ENCODE results near the gene ACSM4. TPM values are rescaled to one million over a fixed set of nuclear protein-coding genes. Genes with fewer than 3 reads are reported as not detected.

Gene ACSM4
- total RNA-seq = not detected

GRCh38 chr12:7303772-7304171 lies at the start of gene ACSM4:
Gene ACSM4 (plus strand): TSS chr12:7304072. CDS start chr12:7304332, 260 bp downstream.
- no peaks in the 10 kb centered on the region for H3K36me3 ChIP-seq
- H3K9me3 ChIP-seq = no peaks in the 10 kb centered on the region
- TF ChIP-seq POLR2A (IDR thresholded peaks at IDR 0.05) (no peak), CTCF (IDR thresholded peaks at IDR 0.05) (no peak)
- H3K4me3 ChIP-seq = no peak within 1 kb of the TSS
- no peak for ATAC-seq
- H3K27ac ChIP-seq = no peak within 1 kb of the TSS
- H3K27me3 ChIP-seq = no peaks in the 10 kb centered on the region
- no peaks in the 10 kb centered on the region for H3K4me1 ChIP-seq
- 73 to 78% methylated on average over 3 of the region's 3 CpGs for WGBS, 2 donors (ENCODE audit: low coverage in 1 of 2)

- Histone ChIP-seq H3K4me3 (no peak overlapping the region), H3K27ac (no peak overlapping the region), H3K27me3 (no peaks in the 10 kb centered on the region), H3K9me3 (no peaks in the 10 kb centered on the region), H3K4me1 (no peaks in the 10 kb centered on the region), H3K36me3 (no peaks in the 10 kb centered on the region)
- WGBS, 2 donors (ENCODE audit: low coverage in 1 of 2) = 89 to 100% methylated on average over 1 of the region's 1 CpG
- TF ChIP-seq POLR2AphosphoS5 (IDR thresholded peaks at IDR 0.05) (no peak), EP300 (IDR thresholded peaks at IDR 0.05) (no peak), POLR2A (IDR thresholded peaks at IDR 0.05) (no peak), CTCF (IDR thresholded peaks at IDR 0.05) (no peak)
- ATAC-seq = no peak
These were observed 44.8 kb upstream of the ACSM4 start for GRCh38 chr12:7259060-7259459.

- H3K9me3 ChIP-seq = no peaks in the 10 kb centered on the region
- ATAC-seq = no peak
- H3K4me3 ChIP-seq = no peak overlapping the region
- H3K27me3 ChIP-seq = no peaks in the 10 kb centered on the region
- TF ChIP-seq POLR2A (IDR thresholded peaks at IDR 0.05) (no peak), EP300 (IDR thresholded peaks at IDR 0.05) (no peak), CTCF (IDR thresholded peaks at IDR 0.05) (no peak), POLR2AphosphoS5 (IDR thresholded peaks at IDR 0.05) (no peak)
- no peaks in the 10 kb centered on the region for H3K4me1 ChIP-seq
- no peaks in the 10 kb centered on the region for H3K36me3 ChIP-seq
- no peak overlapping the region for H3K27ac ChIP-seq
These were observed 39.3 kb upstream of the ACSM4 start for GRCh38 chr12:7264538-7264937.

- H3K27me3 ChIP-seq = no peaks in the 10 kb centered on the region
- no peaks in the 10 kb centered on the region for H3K36me3 ChIP-seq
- H3K9me3 ChIP-seq = no peaks in the 10 kb centered on the region
- WGBS, 2 donors (ENCODE audit: low coverage in 1 of 2) = 85 to 92% methylated on average over 4 of the region's 4 CpGs
- no peak overlapping the region for H3K4me3 ChIP-seq
- no peak overlapping the region for H3K27ac ChIP-seq
- no peak for TF ChIP-seq POLR2AphosphoS5 (IDR thresholded peaks at IDR 0.05)
- TF ChIP-seq CTCF (IDR thresholded peaks at IDR 0.05) = no peak
- no peak for TF ChIP-seq POLR2A (IDR thresholded peaks at IDR 0.05)
- TF ChIP-seq EP300 (IDR thresholded peaks at IDR 0.05) = no peak
- no peaks in the 10 kb centered on the region for H3K4me1 ChIP-seq
- ATAC-seq = no peak
These were observed 38.6 kb upstream of the ACSM4 start for GRCh38 chr12:7265251-7265650.

- 45 to 62% methylated on average over 3 to 5 of the region's 5 CpGs for WGBS, 2 donors (ENCODE audit: low coverage in 1 of 2)
- TF ChIP-seq POLR2AphosphoS5 (IDR thresholded peaks at IDR 0.05) (no peak), EP300 (IDR thresholded peaks at IDR 0.05) (no peak), CTCF (IDR thresholded peaks at IDR 0.05) (no peak), POLR2A (IDR thresholded peaks at IDR 0.05) (no peak)
- no peaks in the 10 kb centered on the region for H3K9me3 ChIP-seq
- no peaks in the 10 kb centered on the region for H3K4me1 ChIP-seq
- H3K27ac ChIP-seq = no peak overlapping the region
- no peaks in the 10 kb centered on the region for H3K27me3 ChIP-seq
- no peak overlapping the region for H3K4me3 ChIP-seq
- no peaks in the 10 kb centered on the region for H3K36me3 ChIP-seq
- no peak for ATAC-seq
These were observed 34.6 kb upstream of the ACSM4 start for GRCh38 chr12:7269273-7269672.

Data from gastroesophageal sphincter (tissue), 4 donors.